ENCODE results near the gene SELENOO. TPM values are rescaled to one million over a fixed set of nuclear protein-coding genes. Genes with fewer than 3 reads are reported as not detected.
A peak's percentile ranks its signal among the peaks of the same experiment; 100 is the strongest.

Gene SELENOO
- total and polyA plus RNA-seq, 12 donors, result 9.6 to 29.8 (median 12.2) TPM

DNA sequence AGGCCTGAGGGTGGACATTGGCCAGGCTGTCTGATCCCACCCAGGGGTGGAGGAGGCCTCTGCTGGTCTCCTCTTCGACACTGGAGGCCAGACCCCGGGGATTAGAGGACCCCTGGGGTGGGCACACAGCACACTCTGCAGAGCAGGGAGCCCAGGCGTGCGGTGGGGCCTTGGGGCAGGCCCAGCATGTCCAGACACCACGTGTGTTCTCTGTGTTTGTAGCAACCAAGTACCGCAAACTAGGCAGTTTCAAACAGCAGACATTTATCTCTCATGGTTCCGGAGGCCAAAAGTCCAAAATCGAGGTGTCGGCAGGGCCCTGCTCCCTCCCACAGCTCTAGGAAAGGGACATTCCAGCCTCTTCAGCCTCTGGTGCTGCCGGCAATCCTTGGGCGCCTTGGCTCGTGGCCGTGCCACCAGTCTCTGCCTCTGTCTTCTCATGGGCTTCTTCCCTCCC, 28.8 kb upstream of the SELENOO start:
- peaks cover 0 to 13% (median 6%) of the 10 kb centered on the region in 9 donors for H3K4me1 ChIP-seq
- WGBS, 2 donors, result 69 to 75% methylated on average over 13 of the region's 13 CpGs
- ATAC-seq, result no peak
- H3K4me3 ChIP-seq, result no peak overlapping the region
- DNase-seq, result no peak
- H3K27ac ChIP-seq, result no peak overlapping the region
- peaks cover 5 to 64% (median 58%) of the 10 kb centered on the region in 7 donors for H3K27me3 ChIP-seq
- H3K9me3 ChIP-seq, result no peaks in the 10 kb centered on the region
- H3K36me3 ChIP-seq, result no peaks in the 10 kb centered on the region
- intact Hi-C loops (cut with DNase I), result no loop called here
- TF ChIP-seq, protein P1, sequence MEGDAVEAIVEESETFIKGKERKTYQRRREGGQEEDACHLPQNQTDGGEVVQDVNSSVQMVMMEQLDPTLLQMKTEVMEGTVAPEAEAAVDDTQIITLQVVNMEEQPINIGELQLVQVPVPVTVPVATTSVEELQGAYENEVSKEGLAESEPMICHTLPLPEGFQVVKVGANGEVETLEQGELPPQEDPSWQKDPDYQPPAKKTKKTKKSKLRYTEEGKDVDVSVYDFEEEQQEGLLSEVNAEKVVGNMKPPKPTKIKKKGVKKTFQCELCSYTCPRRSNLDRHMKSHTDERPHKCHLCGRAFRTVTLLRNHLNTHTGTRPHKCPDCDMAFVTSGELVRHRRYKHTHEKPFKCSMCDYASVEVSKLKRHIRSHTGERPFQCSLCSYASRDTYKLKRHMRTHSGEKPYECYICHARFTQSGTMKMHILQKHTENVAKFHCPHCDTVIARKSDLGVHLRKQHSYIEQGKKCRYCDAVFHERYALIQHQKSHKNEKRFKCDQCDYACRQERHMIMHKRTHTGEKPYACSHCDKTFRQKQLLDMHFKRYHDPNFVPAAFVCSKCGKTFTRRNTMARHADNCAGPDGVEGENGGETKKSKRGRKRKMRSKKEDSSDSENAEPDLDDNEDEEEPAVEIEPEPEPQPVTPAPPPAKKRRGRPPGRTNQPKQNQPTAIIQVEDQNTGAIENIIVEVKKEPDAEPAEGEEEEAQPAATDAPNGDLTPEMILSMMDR (IDR thresholded peaks at IDR 0.05), result no peak

DNA sequence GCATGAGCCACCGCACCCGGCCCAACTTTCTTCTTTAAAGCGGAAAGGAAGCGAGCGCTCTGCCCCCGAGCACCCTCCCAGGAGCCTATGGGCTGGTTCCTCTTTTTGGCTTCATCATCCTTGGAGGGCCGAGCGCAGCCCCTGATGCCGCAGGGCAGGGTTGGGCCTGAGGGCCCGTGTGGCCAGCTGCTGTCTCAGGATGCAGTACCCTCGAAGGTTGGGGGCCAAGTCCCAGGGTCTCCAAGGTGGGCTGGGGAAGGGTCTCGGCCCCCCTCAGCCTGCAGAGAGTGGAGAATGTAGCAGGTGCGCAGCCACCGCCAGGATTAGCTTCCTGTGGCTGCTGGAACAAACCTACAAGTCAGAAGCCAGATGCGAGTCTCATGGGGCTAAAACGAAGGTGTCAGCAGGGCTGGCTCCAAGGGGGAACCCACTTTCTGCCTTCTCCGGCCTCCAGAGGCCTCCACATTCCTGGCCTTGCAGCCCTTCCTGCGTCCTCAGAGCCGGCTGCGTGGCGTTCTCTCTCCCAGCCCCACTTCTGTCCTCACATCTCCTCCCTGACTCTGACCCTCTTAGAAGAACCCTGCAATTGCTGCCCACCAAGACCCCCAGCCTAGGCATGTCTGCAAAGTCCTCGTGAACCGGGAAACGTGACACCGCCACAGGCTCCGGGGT, 27.4 kb upstream of the SELENOO start:
- Histone ChIP-seq H3K27me3 (peaks cover 5 to 79% (median 67%) of the 10 kb centered on the region in 7 donors), H3K4me3 (no peak overlapping the region), H3K27ac (no peak overlapping the region), H3K4me1 (peaks cover 0 to 15% (median 6%) of the 10 kb centered on the region in 9 donors), H3K36me3 (no peaks in the 10 kb centered on the region), H3K9me3 (no peaks in the 10 kb centered on the region)
- intact Hi-C loops (cut with DNase I), result no loop called here
- no peak for DNase-seq
- WGBS, 2 donors, result 79 to 84% methylated on average over 26 of the region's 26 CpGs
- ATAC-seq, result no peak
- TF ChIP-seq, protein P1 (IDR thresholded peaks at IDR 0.05), result no peak

DNA sequence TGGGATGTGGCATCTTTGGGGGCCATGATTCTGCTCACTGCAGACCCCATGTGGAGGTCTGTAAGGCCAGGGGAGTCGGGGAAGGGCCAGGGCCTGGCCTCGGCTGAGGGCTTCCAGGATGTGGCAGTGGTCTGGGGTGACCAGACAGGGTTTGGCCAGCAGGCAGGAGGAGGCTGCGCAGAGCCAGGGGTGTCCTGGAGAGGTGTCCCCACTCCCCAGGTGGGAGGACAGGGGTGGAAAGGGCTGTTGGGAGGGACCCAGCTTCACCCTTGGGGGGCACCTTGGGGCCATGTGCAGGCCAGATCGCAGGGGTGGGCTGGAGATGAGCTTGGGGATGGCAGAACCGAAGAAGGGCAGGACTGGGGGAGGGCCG, 26.8 kb upstream of the SELENOO start:
- no peak for ATAC-seq
- Histone ChIP-seq H3K9me3 (no peaks in the 10 kb centered on the region), H3K4me3 (no peak overlapping the region), H3K27ac (no peak overlapping the region), H3K36me3 (no peaks in the 10 kb centered on the region), H3K4me1 (peaks cover 0 to 15% (median 6%) of the 10 kb centered on the region in 9 donors), H3K27me3 (peaks cover 5 to 80% (median 70%) of the 10 kb centered on the region in 7 donors)
- intact Hi-C loops (cut with DNase I), result no loop called here
- WGBS, 2 donors, result 88 to 95% methylated on average over 6 of the region's 6 CpGs
- TF ChIP-seq, protein P1 (IDR thresholded peaks at IDR 0.05), result no peak
- no peak for DNase-seq

DNA sequence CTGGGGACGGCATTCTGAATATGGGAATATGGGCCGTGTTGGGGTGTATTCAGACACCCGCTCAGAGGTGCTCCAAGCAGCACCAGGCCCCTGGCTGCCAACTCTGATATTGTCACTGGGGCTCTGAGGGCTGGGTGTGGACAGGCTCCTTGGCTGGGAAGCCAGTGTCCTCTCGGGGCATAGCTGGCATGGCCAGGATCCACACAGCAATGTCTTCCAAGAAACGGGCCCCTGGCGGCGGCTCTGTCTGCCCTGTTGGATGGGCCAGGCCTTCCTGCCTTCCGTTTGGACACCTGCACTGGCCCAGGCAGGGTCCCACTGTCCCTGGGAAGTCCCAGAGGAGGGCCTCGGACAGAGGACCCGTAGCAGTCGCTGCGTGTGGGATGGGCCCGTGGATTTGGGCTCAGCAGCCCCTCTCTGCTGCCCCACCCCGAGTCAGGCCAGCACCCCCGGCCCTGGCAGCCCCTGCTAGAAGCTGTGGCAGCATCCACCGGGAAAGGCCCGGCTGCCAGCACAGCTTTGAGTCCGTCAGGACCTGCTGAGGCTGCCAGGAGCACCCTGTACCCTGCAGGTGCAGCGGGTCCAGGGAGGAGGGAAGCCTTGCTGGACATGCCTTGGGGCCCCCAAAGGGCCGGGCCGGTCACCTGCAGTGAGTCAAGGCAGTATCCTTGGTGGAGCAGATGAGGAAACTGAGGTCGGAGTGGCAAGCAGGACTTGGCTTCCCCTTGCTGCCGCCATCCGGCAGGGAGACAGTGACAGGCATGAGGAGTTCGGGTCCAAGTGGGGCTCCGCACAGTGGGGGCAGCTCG, 26.2 kb upstream of the SELENOO start:
- Histone ChIP-seq H3K27me3 (peaks cover 5 to 80% (median 68%) of the 10 kb centered on the region in 7 donors), H3K27ac (no peak overlapping the region), H3K9me3 (no peaks in the 10 kb centered on the region), H3K36me3 (no peaks in the 10 kb centered on the region), H3K4me3 (no peak overlapping the region), H3K4me1 (peaks cover 0 to 11% (median 6%) of the 10 kb centered on the region in 9 donors)
- ATAC-seq (peak in 3 of 8 donors; percentile 23 to 31 (median 30)), DNase-seq (no peak)
- WGBS, 2 donors, result 83 to 87% methylated on average over 27 of the region's 27 CpGs
- TF ChIP-seq, protein P1 (IDR thresholded peaks at IDR 0.05), result no peak
- intact Hi-C loops (cut with DNase I), result no loop called here

All from heart right ventricle (tissue), 16 donors.